Astrocyte (in vitro differentiated cells and primary cell): ENCODE results near the gene AKAP11.
A peak's percentile ranks its signal among the peaks of the same experiment; 100 is the strongest.

Source experiments
- CTCF ChIP-seq: IDR thresholded peaks from 2 replicates; pipeline ENCODE4 v1.5.1; 2011; ENCODE audit warnings: low read depth, mild to moderate bottlenecking, inconsistent platforms, low read length, moderate library complexity; ENCODE audit not compliant: insufficient read depth
- EZH2 ChIP-seq: IDR thresholded peaks from 2 replicates; pipeline ENCODE4 v1.6.1; 2012; ENCODE audit warnings: mild to moderate bottlenecking, low read length, inconsistent platforms; ENCODE audit not compliant: insufficient read depth

GRCh38 chr13:42333613-42334328 lies 61.8 kb downstream of the AKAP11 start:
- TF ChIP-seq CTCF (peak; percentile 56), EZH2 (no peak)
